OCI-LY3 (cell line): ENCODE data around the gene NT5E.

Source experiments
- H2AFZ ChIP-seq: fragments of 200-600, 300-600 bp; shearing (Covaris generic); 2 replicates; pipeline ENCODE4 v1.6.0; 2014; ENCODE audit warnings: antibody characterized with exemption, low read depth, low read length
- H3K27ac ChIP-seq: fragments of 200-600, 300-600 bp; sonication (generic); 2 replicates; pipeline ENCODE4 v1.5.1; 2014; ENCODE audit warnings: mild to moderate bottlenecking, low read length, moderate library complexity, mixed read lengths
- H3K27me3 ChIP-seq: fragments of 200-600, 300-600 bp; sonication (generic); 2 replicates; pipeline ENCODE4 v1.6.1; 2014; ENCODE audit warnings: low read depth, low read length, mixed read lengths
- H3K36me3 ChIP-seq: fragments of 200-600, 300-600 bp; sonication (generic); replicated peaks from 2 replicates; pipeline ENCODE3; 2014; ENCODE audit warnings: low read depth, low read length, mixed read lengths
- H3K4me1 ChIP-seq: fragments of 300-600, 200-600 bp; sonication (generic); 2 replicates; pipeline ENCODE4 v1.6.1; 2014; ENCODE audit warnings: low read length, mixed read lengths
- H3K4me2 ChIP-seq: fragments of 200-600, 300-600 bp; sonication (generic); 2 replicates; pipeline ENCODE4 v1.6.1; 2014; ENCODE audit warnings: low read length, mixed read lengths
- H3K4me3 ChIP-seq: fragments of 300-600, 200-600 bp; sonication (generic); 2 replicates; pipeline ENCODE4 v1.5.1; 2014; ENCODE audit warnings: antibody characterized with exemption, mild to moderate bottlenecking, low read length, moderate library complexity
- H3K79me2 ChIP-seq: fragments of 300-600, 200-600 bp; shearing (Covaris generic); 2 replicates; pipeline ENCODE4 v1.6.1; 2014; ENCODE audit warnings: mild to moderate bottlenecking, low read length, mixed read lengths
- H3K9ac ChIP-seq: fragments of 300-600, 200-600 bp; shearing (Covaris generic); 2 replicates; pipeline ENCODE4 v1.6.0; 2014; ENCODE audit warnings: mild to moderate bottlenecking, low read length, moderate library complexity
- H3K9me3 ChIP-seq: fragments of 200-600, 300-600 bp; shearing (Covaris generic); 2 replicates; pipeline ENCODE4 v1.6.1; 2014; ENCODE audit warnings: low read length, mixed read lengths; ENCODE audit not compliant: insufficient read depth
- H4K20me1 ChIP-seq: fragments of 200-600, 300-600 bp; sonication (generic); 2 replicates; pipeline ENCODE4 v1.6.1; 2016; ENCODE audit warnings: low read length, mixed read lengths; ENCODE audit not compliant: insufficient read depth
- EZH2phosphoT487 ChIP-seq: fragments of 200-600 bp; shearing (Covaris generic); IDR thresholded peaks from 2 replicates; pipeline ENCODE4 v1.6.1; 2018; ENCODE audit warnings: antibody characterized with exemption, mixed run types, low read depth
- TF ChIP-seq, protein P1 (sequence below): fragments of 200-600, 300-600 bp; sonication (generic); IDR thresholded peaks from 2 replicates; pipeline ENCODE4 v1.5.1; 2014; ENCODE audit warnings: antibody characterized with exemption, low read length, low read depth

Gene NT5E

DNA sequence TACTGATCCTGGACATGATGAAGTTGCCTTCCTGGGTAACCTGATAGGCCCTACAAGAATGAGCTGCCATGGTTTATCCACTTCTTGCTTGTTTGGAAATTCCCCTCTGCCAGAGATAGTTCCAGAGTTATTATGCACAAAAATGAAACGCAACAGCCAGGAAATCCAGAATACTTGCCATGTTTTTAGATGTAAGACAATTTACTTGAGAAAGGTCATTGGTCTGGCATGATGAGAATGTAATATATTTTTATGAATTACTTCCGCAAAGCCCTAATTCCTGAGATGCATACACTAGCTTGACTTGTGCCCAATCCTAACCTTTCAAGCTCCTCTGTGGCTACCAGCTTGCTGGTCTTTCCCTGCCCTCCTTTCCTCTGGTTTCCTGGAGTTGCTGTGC lies 27.9 kb upstream of the NT5E start:
- TF ChIP-seq EZH2phosphoT487: no peak
- TF ChIP-seq, protein P1, sequence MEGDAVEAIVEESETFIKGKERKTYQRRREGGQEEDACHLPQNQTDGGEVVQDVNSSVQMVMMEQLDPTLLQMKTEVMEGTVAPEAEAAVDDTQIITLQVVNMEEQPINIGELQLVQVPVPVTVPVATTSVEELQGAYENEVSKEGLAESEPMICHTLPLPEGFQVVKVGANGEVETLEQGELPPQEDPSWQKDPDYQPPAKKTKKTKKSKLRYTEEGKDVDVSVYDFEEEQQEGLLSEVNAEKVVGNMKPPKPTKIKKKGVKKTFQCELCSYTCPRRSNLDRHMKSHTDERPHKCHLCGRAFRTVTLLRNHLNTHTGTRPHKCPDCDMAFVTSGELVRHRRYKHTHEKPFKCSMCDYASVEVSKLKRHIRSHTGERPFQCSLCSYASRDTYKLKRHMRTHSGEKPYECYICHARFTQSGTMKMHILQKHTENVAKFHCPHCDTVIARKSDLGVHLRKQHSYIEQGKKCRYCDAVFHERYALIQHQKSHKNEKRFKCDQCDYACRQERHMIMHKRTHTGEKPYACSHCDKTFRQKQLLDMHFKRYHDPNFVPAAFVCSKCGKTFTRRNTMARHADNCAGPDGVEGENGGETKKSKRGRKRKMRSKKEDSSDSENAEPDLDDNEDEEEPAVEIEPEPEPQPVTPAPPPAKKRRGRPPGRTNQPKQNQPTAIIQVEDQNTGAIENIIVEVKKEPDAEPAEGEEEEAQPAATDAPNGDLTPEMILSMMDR: no peak
- Histone ChIP-seq H3K36me3 (no peaks in the 10 kb centered on the region), H3K4me2 (no peak overlapping the region), H3K4me3 (no peak overlapping the region), H3K79me2 (no peaks in the 10 kb centered on the region), H3K27ac (no peak overlapping the region), H3K9me3 (no peaks in the 10 kb centered on the region), H3K4me1 (peaks cover 9% of the 10 kb centered on the region), H2AFZ (no peak overlapping the region), H3K27me3 (no peaks in the 10 kb centered on the region), H3K9ac (no peak overlapping the region), H4K20me1 (no peaks in the 10 kb centered on the region)

DNA sequence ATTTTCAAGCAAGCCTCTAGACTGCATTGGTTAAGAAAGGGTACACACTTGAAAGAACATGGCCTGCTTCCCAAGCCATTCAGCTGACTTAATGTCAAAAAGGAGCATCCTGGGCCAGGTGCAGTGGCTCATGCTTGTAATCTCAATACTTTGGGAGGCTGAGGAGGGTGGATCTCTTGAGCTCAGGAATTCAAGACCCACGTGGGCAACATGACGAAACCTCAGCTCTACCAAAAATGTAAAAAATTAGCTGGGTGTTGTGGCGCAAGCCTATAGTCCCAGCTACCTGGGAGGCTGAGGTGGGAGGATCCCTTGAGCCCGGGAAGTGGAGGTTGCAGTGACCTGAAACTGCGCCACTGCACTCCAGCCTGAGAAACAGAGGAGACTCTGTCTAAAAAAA lies 26.9 kb upstream of the NT5E start:
- Histone ChIP-seq H4K20me1 (no peaks in the 10 kb centered on the region), H3K27ac (no peak overlapping the region), H3K9me3 (no peaks in the 10 kb centered on the region), H3K4me1 (peaks cover 9% of the 10 kb centered on the region), H2AFZ (no peak overlapping the region), H3K27me3 (no peaks in the 10 kb centered on the region), H3K4me2 (no peak overlapping the region), H3K4me3 (no peak overlapping the region), H3K79me2 (no peaks in the 10 kb centered on the region), H3K36me3 (no peaks in the 10 kb centered on the region), H3K9ac (no peak overlapping the region)
- no peak for TF ChIP-seq EZH2phosphoT487
- TF ChIP-seq, protein P1: no peak

DNA sequence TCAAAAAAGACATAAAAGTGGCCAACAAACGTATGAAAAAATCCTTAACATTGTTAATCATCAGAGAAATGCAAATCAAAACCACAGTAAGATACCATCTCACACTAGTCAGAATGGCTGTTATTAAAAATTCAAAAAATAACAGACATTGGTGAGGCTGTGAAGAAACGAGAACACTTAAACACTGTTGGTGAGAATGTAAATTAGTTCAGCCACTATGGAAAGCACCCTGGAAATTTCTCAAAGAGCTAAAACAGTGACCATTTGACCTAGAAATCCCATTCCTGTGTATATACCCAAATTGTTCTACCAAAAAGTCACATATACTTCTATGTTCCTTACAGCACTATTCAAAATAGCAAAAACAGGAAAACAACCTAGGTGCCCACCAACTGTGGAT lies 24.9 kb upstream of the NT5E start:
- TF ChIP-seq EZH2phosphoT487: no peak
- TF ChIP-seq, protein P1: no peak
- Histone ChIP-seq H3K9ac (no peak overlapping the region), H3K9me3 (no peaks in the 10 kb centered on the region), H3K79me2 (no peaks in the 10 kb centered on the region), H3K36me3 (no peaks in the 10 kb centered on the region), H2AFZ (no peak overlapping the region), H3K27me3 (no peaks in the 10 kb centered on the region), H3K27ac (no peak overlapping the region), H3K4me3 (no peak overlapping the region), H4K20me1 (no peaks in the 10 kb centered on the region), H3K4me2 (no peak overlapping the region), H3K4me1 (no peaks in the 10 kb centered on the region)

DNA sequence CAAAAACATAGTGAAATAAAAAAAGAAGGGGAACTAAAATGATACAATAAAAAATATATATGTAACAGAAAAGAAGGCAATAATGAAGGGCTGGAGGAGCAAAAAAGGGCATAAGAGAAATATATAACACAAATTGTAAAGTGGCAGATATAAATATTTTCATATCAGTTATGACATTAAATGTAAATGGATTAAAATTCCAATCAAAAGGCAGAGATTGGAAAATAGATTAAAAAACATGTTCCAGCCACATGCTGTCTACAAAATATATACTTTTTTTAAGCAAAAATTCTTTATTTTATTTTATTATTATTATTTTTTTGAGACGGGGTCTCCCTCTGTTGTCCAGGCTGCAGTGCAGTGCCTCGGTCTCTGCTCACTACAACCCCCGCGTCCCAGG lies 23.9 kb upstream of the NT5E start:
- no peak overlapping the region for H3K9ac ChIP-seq
- no peak for TF ChIP-seq EZH2phosphoT487
- TF ChIP-seq, protein P1: no peak

More for the DNA sequence above, 23.9 kb upstream of the NT5E start:
- no peaks in the 10 kb centered on the region for H3K79me2 ChIP-seq
- no peak overlapping the region for H3K4me3 ChIP-seq
- no peaks in the 10 kb centered on the region for H3K36me3 ChIP-seq
- no peak overlapping the region for H3K27ac ChIP-seq
- H2AFZ ChIP-seq: no peak overlapping the region
- no peaks in the 10 kb centered on the region for H4K20me1 ChIP-seq
- no peak overlapping the region for H3K4me2 ChIP-seq
- H3K27me3 ChIP-seq: no peaks in the 10 kb centered on the region
- H3K4me1 ChIP-seq: no peaks in the 10 kb centered on the region
- H3K9me3 ChIP-seq: no peaks in the 10 kb centered on the region
